GM19397 (cell line): Measurements from ENCODE around the gene B3GNT2.

ENCODE experiments used
- ATAC-seq: cut with Tn5 transposase; IDR thresholded peaks from one replicate; pipeline ENCODE4 v1.9.1; 2021; ENCODE audit warnings: mild to moderate bottlenecking, moderate library complexity; ENCODE audit not compliant: unreplicated experiment

The B3GNT2 gene

GRCh38 chr2:62202729-62203128 lies 6.8 kb downstream of the B3GNT2 start:
- ATAC-seq: no peak

- ATAC-seq: no peak
Observed at GRCh38 chr2:62203459-62203858, 7.5 kb downstream of the B3GNT2 start.

GRCh38 chr2:62204998-62205496 lies 9.1 kb downstream of the B3GNT2 start:
- no peak for ATAC-seq

GRCh38 chr2:62205554-62205953 lies 9.6 kb downstream of the B3GNT2 start:
- no peak for ATAC-seq

GRCh38 chr2:62206024-62206423 lies 10.1 kb downstream of the B3GNT2 start:
- ATAC-seq: no peak

GRCh38 chr2:62207491-62207890 lies 11.6 kb downstream of the B3GNT2 start:
- ATAC-seq: no peak

- no peak for ATAC-seq
Observed at GRCh38 chr2:62208074-62208757, 12.3 kb downstream of the B3GNT2 start.

- no peak for ATAC-seq
Observed at GRCh38 chr2:62208758-62209114, 12.8 kb downstream of the B3GNT2 start.

- ATAC-seq: no peak
Observed at GRCh38 chr2:62209427-62209991, 13.6 kb downstream of the B3GNT2 start.

- no peak for ATAC-seq
Observed at GRCh38 chr2:62215306-62216064, 19.6 kb downstream of the B3GNT2 start.

- ATAC-seq: no peak
Observed at GRCh38 chr2:62216113-62216512, 20.2 kb downstream of the B3GNT2 start.

- ATAC-seq: no peak
Observed at GRCh38 chr2:62216616-62217015, 20.7 kb downstream of the B3GNT2 start.

GRCh38 chr2:62217421-62217820 lies 21.5 kb downstream of the B3GNT2 start:
- no peak for ATAC-seq

GRCh38 chr2:62217970-62218369 lies 22.1 kb downstream of the B3GNT2 start:
- ATAC-seq: no peak

GRCh38 chr2:62219407-62220159 lies 23.7 kb downstream of the B3GNT2 start:
- ATAC-seq: no peak

- ATAC-seq: no peak
Observed at GRCh38 chr2:62221141-62221540, 25.2 kb downstream of the B3GNT2 start.

GRCh38 chr2:62222171-62222570 lies 26.3 kb downstream of the B3GNT2 start:
- no peak for ATAC-seq

GRCh38 chr2:62222674-62223073 lies 26.8 kb downstream of the B3GNT2 start:
- ATAC-seq: no peak

GRCh38 chr2:62224976-62225375 lies 29.1 kb downstream of the B3GNT2 start:
- no peak for ATAC-seq

GRCh38 chr2:62227386-62228075 lies 31.6 kb downstream of the B3GNT2 start:
- ATAC-seq: no peak
